HEK293 (cell line): ENCODE data around the gene CEBPA.

Source experiments
- AEBP2 ChIP-seq: fragments of 450-650 bp; formaldehyde crosslinking; IDR thresholded peaks from 2 replicates; pipeline ENCODE4 v1.5.1; 2016; ENCODE audit warnings: missing biosample characterization, missing genetic modification characterization, borderline replicate concordance
- BCL6B ChIP-seq: fragments of 450-650 bp; formaldehyde crosslinking; IDR thresholded peaks from 2 replicates; pipeline ENCODE4 v1.5.1; 2017; ENCODE audit warnings: missing biosample characterization, missing genetic modification characterization
- CTCF ChIP-seq: fragments of 450-650 bp; formaldehyde crosslinking; IDR thresholded peaks from 2 replicates; pipeline ENCODE4 v1.5.1; 2016; ENCODE audit warnings: missing biosample characterization, missing genetic modification characterization
- KLF17 ChIP-seq: fragments of 450-650 bp; formaldehyde crosslinking; IDR thresholded peaks from 2 replicates; pipeline ENCODE4 v1.5.1; 2016; ENCODE audit warnings: missing biosample characterization, missing genetic modification characterization
- MZF1 ChIP-seq: fragments of 450-650 bp; formaldehyde crosslinking; IDR thresholded peaks from 2 replicates; pipeline ENCODE4 v1.5.1; 2017; ENCODE audit warnings: missing biosample characterization, missing genetic modification characterization, borderline replicate concordance
- REST ChIP-seq: fragments of 450-650 bp; formaldehyde crosslinking; IDR thresholded peaks from 2 replicates; pipeline ENCODE4 v1.5.1; 2016; ENCODE audit warnings: missing biosample characterization, missing genetic modification characterization
- ZBTB11 ChIP-seq: fragments of 450-650 bp; formaldehyde crosslinking; conservative IDR thresholded peaks from 2 replicates; pipeline ENCODE4 v1.5.1; 2016; ENCODE audit warnings: low read depth, missing biosample characterization, missing genetic modification characterization
- ZBTB44 ChIP-seq: fragments of 450-650 bp; IDR thresholded peaks from 2 replicates; pipeline ENCODE4 v1.5.1; 2018; ENCODE audit warnings: missing biosample characterization, mild to moderate bottlenecking, missing genetic modification characterization
- ZBTB49 ChIP-seq: fragments of 450-650 bp; formaldehyde crosslinking; IDR thresholded peaks from 2 replicates; pipeline ENCODE4 v1.5.1; 2016; ENCODE audit warnings: missing biosample characterization, missing genetic modification characterization, low read depth
- ZBTB8A ChIP-seq: fragments of 450-650 bp; formaldehyde crosslinking; IDR thresholded peaks from 2 replicates; pipeline ENCODE4 v1.5.1; 2016; ENCODE audit warnings: missing biosample characterization, missing genetic modification characterization
- ZIC2 ChIP-seq: fragments of 450-650 bp; formaldehyde crosslinking; IDR thresholded peaks from 2 replicates; pipeline ENCODE4 v1.5.1; 2016; ENCODE audit warnings: missing biosample characterization, missing genetic modification characterization
- ZNF10 ChIP-seq: fragments of 450-650 bp; formaldehyde crosslinking; IDR thresholded peaks from 2 replicates; pipeline ENCODE4 v1.5.1; 2017; ENCODE audit warnings: missing biosample characterization, missing genetic modification characterization
- ZNF132 ChIP-seq: fragments of 450-650 bp; formaldehyde crosslinking; IDR thresholded peaks from 2 replicates; pipeline ENCODE4 v1.5.1; 2017; ENCODE audit warnings: missing biosample characterization, missing genetic modification characterization, borderline replicate concordance
- ZNF138 ChIP-seq: fragments of 450-650 bp; formaldehyde crosslinking; IDR thresholded peaks from 2 replicates; pipeline ENCODE4 v1.5.1; 2016; ENCODE audit warnings: missing biosample characterization, missing genetic modification characterization, borderline replicate concordance
- ZNF175 ChIP-seq: fragments of 450-650 bp; formaldehyde crosslinking; IDR thresholded peaks from 2 replicates; pipeline ENCODE4 v1.5.1; 2016; ENCODE audit warnings: missing biosample characterization, missing genetic modification characterization
- ZNF324 ChIP-seq: fragments of 450-650 bp; formaldehyde crosslinking; IDR thresholded peaks from 2 replicates; pipeline ENCODE4 v1.5.1; 2016; ENCODE audit warnings: missing biosample characterization, missing genetic modification characterization
- ZNF398 ChIP-seq: fragments of 450-650 bp; formaldehyde crosslinking; IDR thresholded peaks from 2 replicates; pipeline ENCODE4 v1.5.1; 2017; ENCODE audit warnings: missing biosample characterization, missing genetic modification characterization
- ZNF585B ChIP-seq: fragments of 450-650 bp; formaldehyde crosslinking; IDR thresholded peaks from 2 replicates; pipeline ENCODE4 v1.5.1; 2016; ENCODE audit warnings: missing biosample characterization, missing genetic modification characterization
- ZNF791 ChIP-seq: fragments of 450-650 bp; formaldehyde crosslinking; IDR thresholded peaks from 2 replicates; pipeline ENCODE4 v1.5.1; 2016; ENCODE audit warnings: missing biosample characterization, missing genetic modification characterization
- ZNF843 ChIP-seq: fragments of 450-650 bp; formaldehyde crosslinking; IDR thresholded peaks from 2 replicates; pipeline ENCODE4 v1.5.1; 2016; ENCODE audit warnings: missing biosample characterization, missing genetic modification characterization

CEBPA gene

GRCh38 chr19:33250500-33250899, 51.8 kb downstream of the CEBPA start (continued):
- TF ChIP-seq CTCF (tag by site-specific recombination) (no peak), ZBTB49 (tag by site-specific recombination) (no peak), ZNF10 (tag by site-specific recombination) (no peak), ZNF138 (no peak), ZNF585B (no peak), ZIC2 (no peak; the same call in 1 of the 2 replicates), ZNF843 (tag by site-specific recombination) (no peak), MZF1 (tag by site-specific recombination) (no peak), ZNF398 (tag by site-specific recombination) (peak; percentile 20; the same call in 1 of the 2 replicates), ZBTB44 (tag by site-specific recombination) (no peak), BCL6B (tag by site-specific recombination) (no peak), ZBTB8A (tag by site-specific recombination) (no peak), AEBP2 (no peak), REST (tag by site-specific recombination) (no peak), KLF17 (tag by site-specific recombination) (no peak), ZNF324 (no peak), ZBTB11 (tag by site-specific recombination) (no peak), ZNF175 (tag by site-specific recombination) (peak; percentile 30; the same call in 1 of the 2 replicates), ZNF132 (tag by site-specific recombination) (no peak), ZNF791 (tag by site-specific recombination) (peak; percentile 52; the same call in 1 of the 2 replicates)
